Endothelial cell of umbilical vein (primary cell): ENCODE data around the gene SAE1. TPM values are rescaled to one million over a fixed set of nuclear protein-coding genes. Genes with fewer than 3 reads are reported as not detected.
A peak's percentile ranks its signal among the peaks of the same experiment; 100 is the strongest.

Source experiments
- BruUV-seq: library from RNA; stranded (reverse); fragments of 400-500 nt; replicated peaks from 2 replicates; lab custom pipeline; 2021; lab: Mats Ljungman, UMichigan
- CTCF ChIA-PET: fragments of 300-600, 350-600 bp; sonication (Branson Sonifier 250); formaldehyde crosslinking; loops from one replicate; lab custom pipeline; 2021; ENCODE audit warnings: antibody characterized with exemption, inconsistent platforms; lab: Charles Lee
- POLR2A ChIA-PET: fragments of 300-600, 350-600 bp; sonication (Branson Sonifier 250); formaldehyde crosslinking; loops from one replicate; lab custom pipeline; 2021; ENCODE audit warnings: antibody characterized with exemption, inconsistent platforms; lab: Charles Lee
- DNase-seq: peaks from one replicate; pipeline ENCODE4 v3.0.0-alpha.2; 2011; ENCODE audit warnings: low read depth, low spot score
- FAIRE-seq: peaks from 2 replicates; lab custom pipeline; 2011; peaks lifted over from hg19 to GRCh38; lab: Jason Lieb, UNC
- H2AFZ ChIP-seq: 2 replicates; pipeline ENCODE4 v1.6.0; 2012; ENCODE audit warnings: low read depth, low read length, control low read depth, inconsistent platforms
- H3K27ac ChIP-seq: 2 replicates; pipeline ENCODE4 v1.5.1; 2011; ENCODE audit warnings: low read depth, mild to moderate bottlenecking, control low read depth, low read length, moderate library complexity; ENCODE audit not compliant: insufficient read depth
- H3K27me3 ChIP-seq, 2 experiments: 2 replicates each; pipeline versions ENCODE4 v1.6.0 to v1.6.1; 2011; ENCODE audit warnings: low read length in 2 of 2, mixed read lengths in 1 of 2; ENCODE audit not compliant: control insufficient read depth in 2 of 2, insufficient read depth in 2 of 2
- H3K36me3 ChIP-seq, 2 experiments: 2 replicates in 1 of 2; 3 replicates in 1 of 2; pipeline ENCODE4 v1.5.1; 2011; ENCODE audit warnings: low read length in 2 of 2, mild to moderate bottlenecking in 1 of 2, moderate library complexity in 1 of 2; ENCODE audit not compliant: control insufficient read depth in 2 of 2, insufficient read depth in 2 of 2; ENCODE audit errors: extremely low read depth in 1 of 2
- H3K4me1 ChIP-seq: 3 replicates; pipeline ENCODE4 v1.5.1; 2011; ENCODE audit warnings: mild to moderate bottlenecking, low read length; ENCODE audit not compliant: control insufficient read depth, insufficient read depth; ENCODE audit errors: extremely low read depth
- H3K4me2 ChIP-seq: 2 replicates; pipeline ENCODE4 v1.6.1; 2011; ENCODE audit warnings: low read length, control low read depth, mixed read lengths; ENCODE audit not compliant: insufficient read depth
- H3K4me3 ChIP-seq, 3 experiments: fragments of 200-600 bp in 1 of 3; sonication (generic), shearing (Covaris generic) in 1 of 3; replicated peaks in 1 of 3; 2 replicates each; pipeline ENCODE4 v1.5.1; 2011 to 2016; ENCODE audit warnings: control low read depth in 3 of 3, low read length in 3 of 3, mild to moderate bottlenecking in 2 of 3, inconsistent platforms in 1 of 3, low read depth in 1 of 3, moderate library complexity in 1 of 3; ENCODE audit not compliant: insufficient read depth in 1 of 3
- H3K79me2 ChIP-seq: 2 replicates; pipeline ENCODE4 v1.6.0; 2012; ENCODE audit warnings: low read length, inconsistent platforms; ENCODE audit not compliant: control insufficient read depth, insufficient read depth
- H3K9ac ChIP-seq: replicated peaks from 2 replicates; pipeline ENCODE3; 2011; ENCODE audit warnings: low read length, control low read depth; ENCODE audit not compliant: insufficient read depth; ENCODE audit errors: extremely low read depth
- H3K9me1 ChIP-seq: replicated peaks from 3 replicates; pipeline ENCODE4 v1.6.0; 2011; ENCODE audit warnings: mild to moderate bottlenecking, low read length; ENCODE audit not compliant: control insufficient read depth, insufficient read depth; ENCODE audit errors: extremely low read depth
- H3K9me3 ChIP-seq: replicated peaks from 2 replicates; pipeline ENCODE4 v1.5.1; 2012; ENCODE audit warnings: low read length, inconsistent platforms; ENCODE audit not compliant: control insufficient read depth, insufficient read depth
- H4K20me1 ChIP-seq: replicated peaks from 2 replicates; pipeline ENCODE3; 2011; ENCODE audit warnings: mild to moderate bottlenecking, low read length; ENCODE audit not compliant: control insufficient read depth, insufficient read depth; ENCODE audit errors: extremely low read depth
- CTCF ChIP-seq, 2 donors: IDR thresholded peaks; 1 replicate in 1 of 2; 2 replicates in 1 of 2; pipeline ENCODE4 v1.5.1; 2011; ENCODE audit warnings: low read length in 2 of 2, mild to moderate bottlenecking in 2 of 2, moderate library complexity in 2 of 2, control low read depth in 1 of 2, inconsistent platforms in 1 of 2, low read depth in 1 of 2; ENCODE audit not compliant: insufficient read depth in 1 of 2; ENCODE audit errors: extremely low read depth in 1 of 2
- EZH2 ChIP-seq: IDR thresholded peaks from 2 replicates; pipeline ENCODE4 v1.6.1; 2012; ENCODE audit warnings: borderline replicate concordance, low read depth, mild to moderate bottlenecking, moderate library complexity, low read length, inconsistent platforms; ENCODE audit not compliant: severe bottlenecking
- FOS ChIP-seq: IDR thresholded peaks from 2 replicates; pipeline ENCODE4 v1.6.1; 2011; ENCODE audit warnings: mild to moderate bottlenecking, low read length, moderate library complexity, borderline replicate concordance; ENCODE audit not compliant: insufficient read depth
- GATA2 ChIP-seq: IDR thresholded peaks from 2 replicates; pipeline ENCODE4 v1.7.0; 2011; ENCODE audit warnings: low read depth, mild to moderate bottlenecking, moderate library complexity, mixed read lengths, low read length; ENCODE audit not compliant: insufficient read length, insufficient read depth
- JUN ChIP-seq: IDR thresholded peaks from 2 replicates; pipeline ENCODE4 v1.6.1; 2011; ENCODE audit warnings: borderline replicate concordance, low read depth; ENCODE audit not compliant: insufficient read length, insufficient read depth
- MYC ChIP-seq: IDR thresholded peaks from one replicate; pipeline ENCODE4 v1.6.1; 2011; ENCODE audit warnings: mild to moderate bottlenecking, low read depth, low read length
- POLR2A ChIP-seq: IDR thresholded peaks from 2 replicates; pipeline ENCODE4 v1.6.1; 2012; ENCODE audit warnings: low read depth, mild to moderate bottlenecking, control low read depth, low read length
- POLR2AphosphoS5 ChIP-seq: IDR thresholded peaks from 2 replicates; pipeline ENCODE4 v1.6.1; 2012; ENCODE audit warnings: low read depth, mild to moderate bottlenecking, control low read depth, low read length, moderate library complexity; ENCODE audit not compliant: insufficient read depth
- dilution Hi-C: fragments of 300-500 bp; cut with MboI; formaldehyde crosslinking; loops from one replicate; pipeline ENCODE4 v1.15.0; 2019; ENCODE audit warnings: low sequenced_read_pairs; ENCODE audit not compliant: extremely low pct_ligation_motif_present
- intact Hi-C: fragments of 100-400 bp; cut with micrococcal nuclease; formaldehyde crosslinking; loops from one replicate; pipeline ENCODE4 v1.10.0; 2022
- polyA plus RNA-seq, 4 experiments: library from polyadenylated mRNA; depleted of rRNA in 3 of 4; stranded (reverse) in 3 of 4; unstranded in 1 of 4; fragments of >200 nt; gene quantifications; 2 replicates each; pipeline versions ENCODE4 v1.2.1 to v1.2.3, GENCODE V29; 2011 to 2012; ENCODE audit warnings: missing spikeins in 1 of 4
- total RNA-seq: library from RNA; stranded (reverse); gene quantifications from 2 replicates; pipeline ENCODE4 v1.2.3, GENCODE V29; 2021
- TF ChIP-seq, protein P1 (sequence below): IDR thresholded peaks from 2 replicates; pipeline ENCODE4 v1.6.1; 2011; ENCODE audit not compliant: insufficient read depth, insufficient read length

SAE1 gene
- total and polyA plus RNA-seq, 2 donors (not counting 3 experiments of a cell fraction or from before 2014, with no cell fraction given) = 165 to 219 TPM

- Histone ChIP-seq H3K4me1 (peaks cover 11% of the 10 kb centered on the region), H3K27me3 (no peaks in the 10 kb centered on the region), H4K20me1 (no peaks in the 10 kb centered on the region), H3K9me3 (no peaks in the 10 kb centered on the region), H3K4me3 (no peak overlapping the region), H2AFZ (no peak overlapping the region), H3K36me3 (peaks cover 2 to 3% of the 10 kb centered on the region in 2 experiments), H3K4me2 (no peak overlapping the region), H3K9me1 (no peaks in the 10 kb centered on the region), H3K79me2 (peaks cover 9% of the 10 kb centered on the region), H3K9ac (no peak overlapping the region), H3K27ac (no peak overlapping the region)
- intact Hi-C loops = no loop called here
- DNase-seq (no peak), FAIRE-seq (no peak)
- POLR2A ChIA-PET = no interaction called here
- no TSS peak for BruUV-seq
- no peak for TF ChIP-seq EZH2
- TF ChIP-seq, protein P1, sequence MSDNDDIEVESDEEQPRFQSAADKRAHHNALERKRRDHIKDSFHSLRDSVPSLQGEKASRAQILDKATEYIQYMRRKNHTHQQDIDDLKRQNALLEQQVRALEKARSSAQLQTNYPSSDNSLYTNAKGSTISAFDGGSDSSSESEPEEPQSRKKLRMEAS = no peak
- TF ChIP-seq MYC = no peak
- TF ChIP-seq POLR2A = no peak
- no peak for TF ChIP-seq JUN
- dilution Hi-C loops = no loop called here
- CTCF ChIA-PET = interaction anchor here (0.9 to 1.4 kb wide), 2 partner anchors 8 to 10 kb away, joined by 4 to 8 read pairs; no protein-coding TSS in a partner anchor
Measured at GRCh38 chr19:47253970-47254369, 123.3 kb downstream of the SAE1 start.

- FAIRE-seq = peak; percentile 28
- peaks cover 11% of the 10 kb centered on the region for H3K4me1 ChIP-seq
- peaks cover 8 to 15% of the 10 kb centered on the region in 2 experiments for H3K36me3 ChIP-seq
- no peaks in the 10 kb centered on the region for H4K20me1 ChIP-seq
- peak within 1 kb of the TSS; percentile 97 for H3K4me2 ChIP-seq
- DNase-seq = peak; percentile 95
- peaks cover 9% of the 10 kb centered on the region for H3K79me2 ChIP-seq
- BruUV-seq = TSS peak; percentile 94
- dilution Hi-C loops (no loop called here), intact Hi-C loops (loop anchor here (1.0 to 5.0 kb wide), 3 partner anchors 12 to 469 kb away; partner anchors contain the start of gene SLC1A5)
- H2AFZ ChIP-seq = peak within 1 kb of the TSS; percentile 98
- POLR2A ChIA-PET = interaction anchor here (0.6 to 2.8 kb wide), 11 partner anchors 12 to 541 kb away, joined by 3 to 31 read pairs (median 4); partner anchors contain the start of genes INAFM1 and ZC3H4
- peak within 1 kb of the TSS; percentile 96 for H3K27ac ChIP-seq
- CTCF ChIA-PET = interaction anchor here (0.6 to 2.8 kb wide), 12 partner anchors 9 to 177 kb away, joined by 3 to 49 read pairs (median 4); partner anchors contain the start of gene DHX34
- TF ChIP-seq FOS (peak; percentile 28), MYC (no peak), GATA2 (no peak), POLR2A (peak; percentile 55), POLR2AphosphoS5 (peak; percentile 96), EZH2 (no peak), JUN (no peak), CTCF (IDR thresholded peaks at IDR 0.05; ENCODE audit: extremely low read depth in 1 of 2, insufficient read depth in 1 of 2, low read depth in 1 of 2, low read length in 2 of 2) (no peak)
- TF ChIP-seq, protein P1 = peak; percentile 94
- H3K9ac ChIP-seq = peak within 1 kb of the TSS; percentile 97
- H3K27me3 ChIP-seq = no peaks in the 10 kb centered on the region
- H3K4me3 ChIP-seq = peak within 1 kb of the TSS; percentile 34 to 81 (median 73)
- no peaks in the 10 kb centered on the region for H3K9me1 ChIP-seq
- no peaks in the 10 kb centered on the region for H3K9me3 ChIP-seq
Measured at GRCh38 chr19:47255879-47256692, 125.5 kb downstream of the SAE1 start, which contains the start of gene CCDC9. Gene CCDC9, plus strand, starts transcription at chr19:47256525. Its CDS starts 1,876 bp downstream, at chr19:47258401.
